Umbilical cord (tissue), 2 donors: ENCODE measurements around the gene ELANE. TPM values are rescaled to one million over a fixed set of nuclear protein-coding genes. Genes with fewer than 3 reads are reported as not detected.

Experiments
- DNase-seq: peaks from one replicate; pipeline ENCODE4 v3.0.0-alpha.2; 2015; ENCODE audit warnings: low spot score
- total RNA-seq: library from RNA; depleted of rRNA; stranded (reverse); fragments of >200 nt; gene quantifications from one replicate; pipeline ENCODE4 v1.2.3, GENCODE V29; 2014; ENCODE audit warnings: low replicate concordance; ENCODE audit not compliant: insufficient read depth

The ELANE gene
- not detected for total RNA-seq

- no peak for DNase-seq
These were observed at the start of gene ELANE for GRCh38 chr19:852136-853013. Gene ELANE, plus strand, starts transcription at chr19:852303. Its CDS starts 26 bp downstream, at chr19:852329.

- no peak for DNase-seq
These were observed 49.5 kb upstream of the ELANE start for GRCh38 chr19:802498-803098.

GRCh38 chr19:803099-803561 lies 49.0 kb upstream of the ELANE start:
- DNase-seq, result no peak

DNA sequence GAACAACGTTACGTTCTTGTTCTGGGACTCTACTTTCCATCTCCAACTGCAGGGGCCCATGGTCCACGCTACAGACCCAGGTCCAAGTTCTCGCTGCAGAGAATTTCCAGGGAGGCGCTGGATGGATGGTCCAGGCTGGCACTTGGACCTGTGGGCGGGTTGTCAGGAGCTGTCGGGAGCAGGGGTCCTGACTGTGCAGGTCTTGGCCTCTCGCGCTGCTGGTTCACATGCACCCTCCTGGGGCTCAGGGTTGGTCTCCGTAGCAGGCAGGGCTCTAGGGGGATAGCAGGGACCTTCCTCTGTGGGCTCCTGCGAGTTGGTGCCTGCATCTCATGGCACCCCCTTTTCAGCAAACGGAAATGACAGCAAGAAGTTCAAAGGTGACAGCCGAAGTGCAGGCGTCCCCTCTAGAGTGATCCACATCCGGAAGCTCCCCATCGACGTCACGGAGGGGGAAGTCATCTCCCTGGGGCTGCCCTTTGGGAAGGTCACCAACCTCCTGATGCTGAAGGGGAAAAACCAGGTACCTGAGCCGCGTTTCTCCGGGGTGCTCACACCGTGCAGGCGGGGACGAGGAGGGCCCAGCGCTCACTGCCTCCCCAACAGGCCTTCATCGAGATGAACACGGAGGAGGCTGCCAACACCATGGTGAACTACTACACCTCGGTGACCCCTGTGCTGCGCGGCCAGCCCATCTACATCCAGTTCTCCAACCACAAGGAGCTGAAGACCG lies 48.3 kb upstream of the ELANE start:
- no peak for DNase-seq

- DNase-seq, result no peak
These were observed 47.5 kb upstream of the ELANE start for GRCh38 chr19:804419-805165.

GRCh38 chr19:805166-805551 lies 46.9 kb upstream of the ELANE start:
- no peak for DNase-seq

- DNase-seq, result no peak
These were observed 46.2 kb upstream of the ELANE start for GRCh38 chr19:805600-806550.

DNA sequence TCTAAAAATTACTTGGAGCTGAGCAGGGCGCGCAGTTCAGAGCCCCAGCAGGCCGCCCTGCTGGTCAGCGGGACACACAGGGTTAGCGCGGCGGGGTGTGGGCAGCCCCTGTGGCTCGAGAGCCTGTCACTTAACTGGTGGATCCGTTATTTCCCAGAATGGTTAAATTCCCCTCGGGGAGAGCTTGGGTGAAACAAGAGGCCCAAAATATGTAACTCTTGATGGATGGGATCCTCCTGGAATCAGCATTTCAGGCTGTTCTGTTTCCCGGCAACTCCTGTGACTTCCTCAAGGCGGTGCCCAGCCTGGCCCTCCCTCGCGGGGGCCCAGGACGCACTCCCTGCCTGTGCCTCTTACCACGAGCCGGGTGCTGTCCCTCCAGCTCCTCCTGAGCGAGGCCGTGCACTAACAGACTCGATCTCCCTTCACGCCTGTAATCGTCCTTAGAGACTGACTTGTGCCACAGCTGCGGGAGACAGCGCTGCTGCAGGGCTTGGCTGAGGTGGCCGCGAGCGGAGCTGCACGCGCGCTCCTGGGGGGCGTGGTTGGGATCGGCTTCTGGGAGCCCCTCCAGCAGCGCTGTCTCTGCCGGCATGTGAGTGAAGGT lies 45.2 kb upstream of the ELANE start:
- no peak for DNase-seq

GRCh38 chr19:807627-808422 lies 44.3 kb upstream of the ELANE start:
- DNase-seq, result no peak

DNA sequence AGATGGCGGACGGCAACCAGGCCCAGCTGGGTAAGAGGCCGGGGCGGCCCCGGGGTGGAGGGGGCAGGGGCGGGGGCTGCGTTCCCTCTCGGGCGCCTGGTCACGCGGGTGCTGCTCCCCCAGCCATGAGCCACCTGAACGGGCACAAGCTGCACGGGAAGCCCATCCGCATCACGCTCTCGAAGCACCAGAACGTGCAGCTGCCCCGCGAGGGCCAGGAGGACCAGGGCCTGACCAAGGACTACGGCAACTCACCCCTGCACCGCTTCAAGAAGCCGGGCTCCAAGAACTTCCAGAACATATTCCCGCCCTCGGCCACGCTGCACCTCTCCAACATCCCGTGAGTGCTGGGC lies 43.7 kb upstream of the ELANE start:
- DNase-seq, result no peak

GRCh38 chr19:810077-810855 lies 41.8 kb upstream of the ELANE start:
- no peak for DNase-seq

- DNase-seq, result no peak
These were observed 41.1 kb upstream of the ELANE start for GRCh38 chr19:810883-811489.

DNA sequence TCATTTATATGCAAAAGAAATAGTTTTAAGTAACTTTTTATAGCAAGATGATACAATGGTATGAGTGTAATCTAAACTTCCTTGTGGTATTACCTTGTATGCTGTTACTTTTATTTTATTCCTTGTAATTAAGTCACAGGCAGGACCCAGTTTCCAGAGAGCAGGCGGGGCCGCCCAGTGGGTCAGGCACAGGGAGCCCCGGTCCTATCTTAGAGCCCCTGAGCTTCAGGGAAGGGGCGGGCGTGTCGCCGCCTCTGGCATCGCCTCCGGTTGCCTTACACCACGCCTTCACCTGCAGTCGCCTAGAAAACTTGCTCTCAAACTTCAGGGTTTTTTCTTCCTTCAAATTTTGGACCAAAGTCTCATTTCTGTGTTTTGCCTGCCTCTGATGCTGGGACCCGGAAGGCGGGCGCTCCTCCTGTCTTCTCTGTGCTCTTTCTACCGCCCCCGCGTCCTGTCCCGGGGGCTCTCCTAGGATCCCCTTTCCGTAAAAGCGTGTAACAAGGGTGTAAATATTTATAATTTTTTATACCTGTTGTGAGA lies 40.5 kb upstream of the ELANE start:
- no peak for DNase-seq

DNA sequence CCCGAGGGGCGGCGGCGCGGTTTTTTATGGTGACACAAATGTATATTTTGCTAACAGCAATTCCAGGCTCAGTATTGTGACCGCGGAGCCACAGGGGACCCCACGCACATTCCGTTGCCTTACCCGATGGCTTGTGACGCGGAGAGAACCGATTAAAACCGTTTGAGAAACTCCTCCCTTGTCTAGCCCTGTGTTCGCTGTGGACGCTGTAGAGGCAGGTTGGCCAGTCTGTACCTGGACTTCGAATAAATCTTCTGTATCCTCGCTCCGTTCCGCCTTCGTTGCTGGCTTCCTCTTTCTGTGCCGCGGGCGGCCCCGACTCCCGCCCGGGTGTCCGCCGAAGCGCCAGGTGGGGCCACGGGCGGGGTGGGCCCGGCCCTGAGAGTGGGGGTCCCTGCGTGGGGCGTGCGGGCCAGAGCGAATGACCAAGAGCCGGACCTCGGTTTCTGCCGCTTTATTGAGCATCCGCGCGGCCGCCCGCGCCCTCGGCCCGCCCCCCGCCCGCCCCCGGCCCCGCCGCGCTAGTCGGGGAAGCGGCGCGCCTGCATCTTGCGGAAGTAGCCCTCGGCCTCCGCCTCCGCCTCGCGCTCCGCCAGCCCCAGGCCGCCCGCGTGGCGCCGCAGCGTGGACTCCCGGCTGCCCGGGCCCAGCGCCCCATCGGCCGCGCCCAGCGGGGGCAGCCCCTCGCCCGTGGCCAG lies 39.9 kb upstream of the ELANE start:
- DNase-seq, result no peak

DNA sequence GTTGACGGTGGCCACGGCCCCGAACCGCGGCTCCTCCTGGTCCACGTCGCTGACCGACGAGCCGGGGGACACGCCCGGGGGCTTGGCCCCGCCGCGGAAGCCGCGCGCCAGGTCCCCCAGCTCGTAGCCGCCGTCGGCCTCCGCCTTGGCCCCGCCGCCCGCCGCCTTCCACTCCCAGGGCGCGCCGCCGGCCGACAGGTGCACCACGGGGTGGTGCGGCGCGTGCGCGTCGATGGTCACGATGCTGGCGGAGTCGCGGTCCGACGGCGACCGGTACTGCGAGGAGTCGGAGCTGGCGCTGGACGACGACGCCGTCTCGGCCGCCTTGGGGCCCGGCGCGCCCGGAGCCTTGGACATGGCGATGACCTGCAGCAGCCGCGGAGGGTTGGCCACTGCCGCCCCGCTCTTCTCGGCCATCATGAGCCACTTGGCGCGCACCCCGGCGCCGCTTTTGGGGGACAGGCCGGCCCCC lies 39.3 kb upstream of the ELANE start:
- no peak for DNase-seq

GRCh38 chr19:813219-814151 lies 38.6 kb upstream of the ELANE start:
- no peak for DNase-seq
